Activated B cell treated with CpG ODN at 0.5 μM for 24 hours (primary cell): ENCODE measurements around the gene HS2ST1. TPM values are rescaled to one million over a fixed set of nuclear protein-coding genes. Genes with fewer than 3 reads are reported as not detected.

ENCODE experiments used
- ATAC-seq: fragments of 200-7000 bp; cut with Tn5 transposase; one replicate; pipeline ENCODE4 v1.10.0; 2021; ENCODE audit warnings: low read depth, mild to moderate bottlenecking, moderate library complexity
- CTCF ChIA-PET: fragments of 350-600 bp; sonication (Branson Sonifier 250); formaldehyde crosslinking; loops from one replicate; lab custom pipeline; 2021; ENCODE audit warnings: antibody characterized with exemption; lab: Charles Lee
- POLR2A ChIA-PET: fragments of 350-600 bp; sonication (Branson Sonifier 250); formaldehyde crosslinking; loops from one replicate; lab custom pipeline; 2021; ENCODE audit warnings: antibody characterized with exemption; lab: Charles Lee
- DNase-seq: peaks from one replicate; pipeline ENCODE4 v3.0.0; 2022
- H3K27ac Mint-ChIP-seq: one replicate; pipeline ENCODE4 v1.8.0; 2020; ENCODE audit warnings: mixed read lengths
- H3K27me3 Mint-ChIP-seq: one replicate; pipeline ENCODE4 v1.8.0; 2021; ENCODE audit warnings: mixed read lengths
- H3K36me3 Mint-ChIP-seq: one replicate; pipeline ENCODE4 v1.8.0; 2021; ENCODE audit warnings: low read depth, mixed read lengths
- H3K4me1 Mint-ChIP-seq: one replicate; pipeline ENCODE4 v1.8.0; 2021; ENCODE audit warnings: mixed read lengths
- H3K4me3 Mint-ChIP-seq: one replicate; pipeline ENCODE4 v1.8.0; 2020; ENCODE audit warnings: mild to moderate bottlenecking, mixed read lengths
- H3K9me3 Mint-ChIP-seq: one replicate; pipeline ENCODE4 v1.8.0; 2020; ENCODE audit warnings: mixed read lengths
- intact Hi-C: fragments of 100-400 bp; cut with micrococcal nuclease; formaldehyde crosslinking; loops from one replicate; pipeline ENCODE4 v1.15.1; 2024
- total RNA-seq: library from RNA; stranded (reverse); gene quantifications from 2 replicates; pipeline ENCODE4 v1.2.3, GENCODE V29; 2022
- TF ChIP-seq, protein P1 (sequence below): fragments of 200-600 bp; IDR thresholded peaks from one replicate; pipeline ENCODE4 v1.8.0; 2022; ENCODE audit warnings: antibody characterized with exemption, mild to moderate bottlenecking

Gene HS2ST1
- total RNA-seq, 1 donor from 2014 or later, result 24.2 TPM

DNA sequence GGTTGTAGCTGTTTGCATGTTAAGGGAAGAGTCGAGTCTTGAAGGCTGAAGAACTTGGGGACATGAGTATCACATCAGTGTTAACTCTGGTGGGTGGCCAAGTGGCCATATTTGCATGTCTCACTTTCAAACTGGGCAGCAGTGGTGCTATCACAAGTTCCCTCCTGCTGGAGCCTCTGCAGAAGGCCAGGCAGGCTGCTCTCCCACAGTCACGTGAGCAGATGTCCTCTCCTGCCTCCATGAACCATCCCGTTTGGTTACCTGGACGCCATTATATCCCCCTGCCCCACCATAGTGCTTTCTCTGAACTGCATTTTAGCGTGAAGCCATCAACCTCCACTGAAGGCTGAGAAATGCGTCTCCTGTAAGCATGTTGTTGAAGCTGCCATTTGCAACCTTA, 209.2 kb downstream of the HS2ST1 start:
- H3K27me3 Mint-ChIP-seq, result no peaks in the 10 kb centered on the region
- no peaks in the 10 kb centered on the region for H3K36me3 Mint-ChIP-seq
- H3K9me3 Mint-ChIP-seq, result no peaks in the 10 kb centered on the region
- H3K27ac Mint-ChIP-seq, result no peak overlapping the region
- no peak for ATAC-seq
- POLR2A ChIA-PET, result no interaction called here
- intact Hi-C loops, result no loop called here
- TF ChIP-seq, protein P1, sequence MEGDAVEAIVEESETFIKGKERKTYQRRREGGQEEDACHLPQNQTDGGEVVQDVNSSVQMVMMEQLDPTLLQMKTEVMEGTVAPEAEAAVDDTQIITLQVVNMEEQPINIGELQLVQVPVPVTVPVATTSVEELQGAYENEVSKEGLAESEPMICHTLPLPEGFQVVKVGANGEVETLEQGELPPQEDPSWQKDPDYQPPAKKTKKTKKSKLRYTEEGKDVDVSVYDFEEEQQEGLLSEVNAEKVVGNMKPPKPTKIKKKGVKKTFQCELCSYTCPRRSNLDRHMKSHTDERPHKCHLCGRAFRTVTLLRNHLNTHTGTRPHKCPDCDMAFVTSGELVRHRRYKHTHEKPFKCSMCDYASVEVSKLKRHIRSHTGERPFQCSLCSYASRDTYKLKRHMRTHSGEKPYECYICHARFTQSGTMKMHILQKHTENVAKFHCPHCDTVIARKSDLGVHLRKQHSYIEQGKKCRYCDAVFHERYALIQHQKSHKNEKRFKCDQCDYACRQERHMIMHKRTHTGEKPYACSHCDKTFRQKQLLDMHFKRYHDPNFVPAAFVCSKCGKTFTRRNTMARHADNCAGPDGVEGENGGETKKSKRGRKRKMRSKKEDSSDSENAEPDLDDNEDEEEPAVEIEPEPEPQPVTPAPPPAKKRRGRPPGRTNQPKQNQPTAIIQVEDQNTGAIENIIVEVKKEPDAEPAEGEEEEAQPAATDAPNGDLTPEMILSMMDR, result no peak
- peaks cover 3% of the 10 kb centered on the region for H3K4me1 Mint-ChIP-seq
- no peak overlapping the region for H3K4me3 Mint-ChIP-seq
- DNase-seq, result no peak
- CTCF ChIA-PET, result no interaction called here

DNA sequence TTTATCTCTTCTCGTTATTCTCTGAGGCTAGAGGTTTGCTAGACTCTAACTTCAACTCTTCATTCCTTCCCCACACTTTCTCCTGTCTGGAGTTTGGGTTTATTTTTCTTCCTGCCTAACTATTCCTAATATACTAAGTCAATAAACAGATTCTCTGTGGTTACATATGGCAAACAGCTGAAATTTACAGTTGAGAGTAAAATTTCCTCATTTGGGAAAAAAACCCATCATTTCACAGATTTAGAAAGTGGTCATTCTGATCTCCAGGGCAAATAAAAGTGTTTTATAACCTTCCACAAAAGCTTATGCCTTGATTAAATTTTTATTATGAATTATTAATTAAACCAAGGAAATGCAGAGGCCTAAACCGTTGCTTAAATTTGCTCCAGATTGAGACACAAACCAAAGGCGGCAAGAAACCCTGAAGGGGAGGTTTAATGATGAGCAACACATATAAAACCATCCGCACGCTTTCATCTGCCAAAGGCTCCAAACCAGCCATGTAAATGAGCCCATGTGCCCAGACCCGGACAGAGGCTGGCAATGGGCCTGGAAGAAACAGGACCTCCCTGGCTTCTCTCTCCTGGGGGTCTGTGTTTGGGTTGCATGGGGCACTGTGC, 212.6 kb downstream of the HS2ST1 start:
- Mint-ChIP-seq H3K27ac (no peak overlapping the region), H3K9me3 (no peaks in the 10 kb centered on the region), H3K4me1 (peaks cover 4% of the 10 kb centered on the region), H3K27me3 (peaks cover 15% of the 10 kb centered on the region), H3K4me3 (no peak overlapping the region), H3K36me3 (no peaks in the 10 kb centered on the region)
- intact Hi-C loops, result no loop called here
- TF ChIP-seq, protein P1, result no peak
- no peak for DNase-seq
- POLR2A ChIA-PET, result no interaction called here
- CTCF ChIA-PET, result interaction anchor here (1.0 kb wide), 1 partner anchor 17 kb away, joined by 3 read pairs; no protein-coding TSS in a partner anchor
- ATAC-seq, result no peak

DNA sequence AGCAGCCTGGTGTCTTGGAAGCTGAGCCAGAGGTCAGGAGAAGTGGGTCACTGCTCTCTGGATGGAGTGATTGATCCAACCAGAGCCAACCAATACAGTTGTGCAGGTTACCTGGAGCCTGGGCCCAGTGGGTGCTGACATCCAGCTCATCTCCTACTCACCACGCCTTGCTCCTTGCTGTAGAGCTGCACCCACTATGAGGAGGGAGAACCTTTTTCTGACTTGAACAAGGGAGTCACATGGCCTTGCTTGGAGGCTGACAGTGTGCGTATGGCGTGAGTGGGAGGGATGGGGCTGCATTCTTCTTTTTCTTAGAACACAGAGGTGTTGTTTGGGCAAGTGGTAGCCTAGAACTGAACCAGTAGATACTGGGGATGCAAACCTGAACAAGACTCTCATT, 213.1 kb downstream of the HS2ST1 start:
- H3K4me1 Mint-ChIP-seq, result peaks cover 8% of the 10 kb centered on the region
- no peaks in the 10 kb centered on the region for H3K9me3 Mint-ChIP-seq
- no peak for ATAC-seq
- ChIA-PET CTCF (no interaction called here), POLR2A (no interaction called here)
- H3K27ac Mint-ChIP-seq, result no peak overlapping the region
- no peak for DNase-seq
- H3K4me3 Mint-ChIP-seq, result no peak overlapping the region
- TF ChIP-seq, protein P1, result no peak
- H3K36me3 Mint-ChIP-seq, result no peaks in the 10 kb centered on the region
- peaks cover 17% of the 10 kb centered on the region for H3K27me3 Mint-ChIP-seq
- intact Hi-C loops, result no loop called here

DNA sequence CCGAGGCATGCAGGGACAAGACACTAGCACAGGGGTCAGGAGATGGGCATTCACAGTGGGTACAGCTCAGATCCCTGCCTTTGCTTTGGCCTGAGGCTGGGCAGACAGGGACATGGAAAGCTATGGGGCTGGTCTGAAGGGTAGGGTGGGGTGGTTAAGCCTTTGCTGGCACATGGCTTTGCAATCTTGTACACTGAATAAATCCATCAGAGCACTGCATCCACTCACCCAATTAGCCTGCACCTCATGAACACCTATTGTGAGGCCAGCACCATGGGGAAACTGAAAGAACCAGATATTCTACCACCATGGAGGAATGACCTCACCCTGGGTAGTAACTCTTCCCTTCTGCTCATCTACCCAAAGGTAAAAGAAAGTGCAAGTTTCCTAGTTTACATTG, 214.6 kb downstream of the HS2ST1 start:
- peaks cover 10% of the 10 kb centered on the region for H3K4me1 Mint-ChIP-seq
- ChIA-PET POLR2A (no interaction called here), CTCF (no interaction called here)
- ATAC-seq, result no peak
- intact Hi-C loops, result no loop called here
- no peak overlapping the region for H3K4me3 Mint-ChIP-seq
- no peaks in the 10 kb centered on the region for H3K9me3 Mint-ChIP-seq
- DNase-seq, result no peak
- no peaks in the 10 kb centered on the region for H3K36me3 Mint-ChIP-seq
- TF ChIP-seq, protein P1, result no peak
- H3K27me3 Mint-ChIP-seq, result peaks cover 22% of the 10 kb centered on the region
- H3K27ac Mint-ChIP-seq, result no peak overlapping the region

DNA sequence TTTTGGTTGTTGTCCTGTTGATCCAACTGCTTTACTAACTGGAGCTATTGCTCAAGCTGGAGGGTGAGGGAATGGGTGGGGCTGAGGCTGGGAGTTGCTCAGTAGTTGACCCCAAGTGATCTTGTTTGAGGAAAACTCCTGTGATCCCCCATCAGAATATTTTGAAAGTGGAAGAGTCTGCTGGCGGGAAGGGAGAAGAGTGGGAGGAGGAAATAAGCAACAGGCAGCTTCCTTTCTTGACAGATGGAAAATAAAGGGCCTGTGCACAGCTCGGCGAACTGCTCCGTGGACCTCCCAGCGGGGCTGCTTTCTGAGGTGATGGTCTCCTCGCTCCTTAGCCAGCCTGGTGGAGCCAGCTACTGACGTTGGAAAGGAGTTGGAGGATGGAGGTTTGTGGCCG, 215.2 kb downstream of the HS2ST1 start:
- CTCF ChIA-PET, result no interaction called here

More for the DNA sequence above, 215.2 kb downstream of the HS2ST1 start:
- DNase-seq (no peak), ATAC-seq (no peak)
- H3K36me3 Mint-ChIP-seq, result no peaks in the 10 kb centered on the region
- H3K4me1 Mint-ChIP-seq, result peaks cover 10% of the 10 kb centered on the region
- POLR2A ChIA-PET, result no interaction called here
- TF ChIP-seq, protein P1, result no peak
- H3K4me3 Mint-ChIP-seq, result no peak overlapping the region
- intact Hi-C loops, result loop anchor here (5.0 to 10.0 kb wide), 5 partner anchors 163 to 1748 kb away; partner anchors contain the start of gene LMO4
- peaks cover 22% of the 10 kb centered on the region for H3K27me3 Mint-ChIP-seq
- H3K27ac Mint-ChIP-seq, result no peak overlapping the region
- no peaks in the 10 kb centered on the region for H3K9me3 Mint-ChIP-seq
